A673 (cell line): ENCODE data around the gene IL17REL. TPM values are rescaled to one million over a fixed set of nuclear protein-coding genes. Genes with fewer than 3 reads are reported as not detected.

Experiments used
- BruUV-seq: library from RNA; stranded (reverse); fragments of 400-500 nt; replicated peaks from 2 replicates; lab custom pipeline; 2021; lab: Mats Ljungman, UMichigan
- CTCF ChIA-PET: fragments of 300-600 bp; sonication (Branson Sonifier 250); formaldehyde crosslinking; loops from one replicate; lab custom pipeline; 2022; ENCODE audit warnings: antibody characterized with exemption; lab: Charles Lee
- POLR2A ChIA-PET: fragments of 300-600 bp; sonication (Branson Sonifier 250); formaldehyde crosslinking; loops from one replicate; lab custom pipeline; 2022; ENCODE audit warnings: antibody characterized with exemption; ENCODE audit not compliant: low non-redundant PET; lab: Charles Lee
- DNase-seq: peaks from one replicate; pipeline ENCODE4 v3.0.0-alpha.2; 2015; ENCODE audit warnings: low spot score
- H3K27ac ChIP-seq: fragments of 200-600 bp; sonication (generic); 2 replicates; pipeline ENCODE4 v1.5.1; 2016; ENCODE audit warnings: mixed run types, low read depth, mild to moderate bottlenecking, mixed read lengths, antibody characterized with exemption, low read length; ENCODE audit not compliant: poor library complexity, severe bottlenecking
- H3K27me3 ChIP-seq: fragments of 200-600 bp; sonication (generic); replicated peaks from 2 replicates; pipeline ENCODE4 v1.6.1; 2017; ENCODE audit warnings: mixed run types, low read depth, mild to moderate bottlenecking, mixed read lengths, antibody characterized with exemption, low read length; ENCODE audit not compliant: insufficient read depth, poor library complexity
- H3K36me3 ChIP-seq: fragments of 200-600 bp; sonication (generic); 2 replicates; pipeline ENCODE4 v1.6.1; 2016; ENCODE audit warnings: mixed run types, mild to moderate bottlenecking, mixed read lengths, antibody characterized with exemption, low read length; ENCODE audit not compliant: insufficient read depth, poor library complexity, severe bottlenecking
- H3K4me1 ChIP-seq: fragments of 200-600 bp; sonication (generic); 2 replicates; pipeline ENCODE4 v1.6.1; 2017; ENCODE audit warnings: mixed run types, mild to moderate bottlenecking, mixed read lengths, antibody characterized with exemption, low read length; ENCODE audit not compliant: insufficient read depth, poor library complexity, severe bottlenecking
- H3K4me3 ChIP-seq: fragments of 200-600 bp; sonication (generic); 2 replicates; pipeline ENCODE4 v1.5.1; 2016; ENCODE audit warnings: low read depth, mixed run types, mild to moderate bottlenecking, mixed read lengths, low read length; ENCODE audit not compliant: poor library complexity, severe bottlenecking
- H3K9me3 ChIP-seq: fragments of 200-600 bp; sonication (generic); 2 replicates; pipeline ENCODE4 v1.6.1; 2016; ENCODE audit warnings: mixed run types, low read depth, mild to moderate bottlenecking, mixed read lengths, antibody characterized with exemption, low read length; ENCODE audit not compliant: poor library complexity, severe bottlenecking
- CTCF ChIP-seq: fragments of 300-800, 200-600 bp; sonication (generic); conservative IDR thresholded peaks from 2 replicates; pipeline ENCODE4 v1.5.1; 2017; ENCODE audit warnings: low read depth, mild to moderate bottlenecking, antibody characterized with exemption, low read length, moderate library complexity, mixed read lengths
- EZH2 ChIP-seq: fragments of 200-600 bp; sonication (generic); IDR thresholded peaks from 2 replicates; pipeline ENCODE4 v1.6.1; 2017; ENCODE audit warnings: borderline replicate concordance, low read depth, mild to moderate bottlenecking, mixed read lengths, antibody characterized with exemption, low read length; ENCODE audit not compliant: poor library complexity, severe bottlenecking
- intact Hi-C: fragments of 100-400 bp; cut with micrococcal nuclease; formaldehyde crosslinking; loops from one replicate; pipeline ENCODE4 v1.10.0; 2022; ENCODE audit not compliant: unreplicated experiment
- total RNA-seq: library from RNA; stranded (reverse); gene quantifications from 2 replicates; pipeline ENCODE4 v1.2.3, GENCODE V29; 2021

The IL17REL gene
- total RNA-seq, 1 experiment from 2014 or later, result not detected

DNA sequence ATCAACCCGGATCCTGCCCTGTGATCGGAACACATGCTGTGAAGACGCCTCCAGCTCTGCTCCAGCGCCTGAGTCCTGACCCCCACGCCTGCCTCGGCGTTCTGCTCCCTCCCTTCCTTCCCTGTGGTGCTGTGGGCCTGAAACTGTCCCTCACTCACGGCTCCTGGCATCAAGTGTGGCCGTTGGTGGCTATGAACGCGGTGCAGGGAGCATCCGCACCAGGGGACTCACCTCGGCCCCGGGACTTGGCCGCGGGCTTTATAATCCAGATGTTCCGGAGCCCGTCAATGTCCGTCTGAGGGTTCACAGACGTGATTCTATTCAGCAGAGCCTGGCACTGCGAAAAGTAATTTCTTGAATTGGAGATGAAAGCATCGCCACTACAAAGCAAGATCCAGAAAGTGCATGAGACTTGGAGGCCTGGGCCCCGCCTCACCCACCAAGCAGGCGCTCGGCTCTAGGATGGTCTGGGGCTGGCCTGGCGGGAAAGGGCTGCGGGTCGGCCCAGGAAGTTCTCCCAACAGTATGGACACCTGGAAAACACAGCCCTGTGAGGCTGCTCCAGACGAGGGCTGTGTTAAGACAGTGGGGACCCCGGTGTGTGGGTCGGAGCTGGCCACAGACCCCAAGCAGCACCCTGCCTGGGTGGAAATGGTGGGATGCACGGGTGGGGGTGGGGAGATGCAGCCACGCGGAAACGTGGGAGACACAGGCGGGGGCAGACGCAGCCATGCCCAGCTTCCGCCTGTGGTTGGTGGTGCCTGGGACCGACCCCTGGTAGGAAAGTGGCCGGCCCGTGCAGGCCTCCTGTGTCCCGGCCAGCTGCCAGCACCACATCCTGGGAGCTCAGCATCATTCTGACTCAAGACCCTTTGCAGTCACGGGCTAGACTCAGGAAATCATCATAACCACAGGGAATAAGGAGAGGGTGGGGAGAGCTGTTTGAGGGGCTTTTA lies 21.8 kb upstream of the IL17REL start:
- Histone ChIP-seq H3K4me1 (peaks cover 4% of the 10 kb centered on the region), H3K27ac (no peak overlapping the region), H3K4me3 (no peak overlapping the region), H3K36me3 (no peaks in the 10 kb centered on the region), H3K9me3 (no peaks in the 10 kb centered on the region), H3K27me3 (no peaks in the 10 kb centered on the region)
- DNase-seq, result no peak
- no peak for TF ChIP-seq EZH2
- TF ChIP-seq CTCF, result no peak
- ChIA-PET CTCF (no interaction called here), POLR2A (no interaction called here)
- BruUV-seq, result no TSS peak
- intact Hi-C loops, result loop anchor here (5.0 kb wide), 1 partner anchor 42 kb away; no protein-coding TSS in a partner anchor

- intact Hi-C loops, result loop anchor here (5.0 kb wide), 1 partner anchor 41 kb away; no protein-coding TSS in a partner anchor
- Histone ChIP-seq H3K36me3 (no peaks in the 10 kb centered on the region), H3K4me1 (peaks cover 4% of the 10 kb centered on the region), H3K27ac (no peak overlapping the region), H3K27me3 (no peaks in the 10 kb centered on the region), H3K4me3 (no peak overlapping the region), H3K9me3 (no peaks in the 10 kb centered on the region)
- ChIA-PET CTCF (no interaction called here), POLR2A (no interaction called here)
- no peak for DNase-seq
- no TSS peak for BruUV-seq
- TF ChIP-seq CTCF, result no peak
- no peak for TF ChIP-seq EZH2
These were observed 20.5 kb upstream of the IL17REL start for GRCh38 chr22:50032941-50033601.

- CTCF ChIA-PET, result interaction anchor here (2.3 kb wide), 1 partner anchor 102 kb away, joined by 31 read pairs; no protein-coding TSS in a partner anchor
- intact Hi-C loops, result loop anchor here (5.0 kb wide), 1 partner anchor 40 kb away; no protein-coding TSS in a partner anchor
- no peak overlapping the region for H3K4me3 ChIP-seq
- H3K9me3 ChIP-seq, result no peaks in the 10 kb centered on the region
- H3K27me3 ChIP-seq, result no peaks in the 10 kb centered on the region
- H3K4me1 ChIP-seq, result peaks cover 4% of the 10 kb centered on the region
- no peak for TF ChIP-seq CTCF
- TF ChIP-seq EZH2, result no peak
- POLR2A ChIA-PET, result no interaction called here
- no peaks in the 10 kb centered on the region for H3K36me3 ChIP-seq
- no peak overlapping the region for H3K27ac ChIP-seq
- no peak for DNase-seq
- no TSS peak for BruUV-seq
These were observed 19.7 kb upstream of the IL17REL start for GRCh38 chr22:50032109-50032871.
